ENCODE measurements around the gene ATIC.

DNA sequence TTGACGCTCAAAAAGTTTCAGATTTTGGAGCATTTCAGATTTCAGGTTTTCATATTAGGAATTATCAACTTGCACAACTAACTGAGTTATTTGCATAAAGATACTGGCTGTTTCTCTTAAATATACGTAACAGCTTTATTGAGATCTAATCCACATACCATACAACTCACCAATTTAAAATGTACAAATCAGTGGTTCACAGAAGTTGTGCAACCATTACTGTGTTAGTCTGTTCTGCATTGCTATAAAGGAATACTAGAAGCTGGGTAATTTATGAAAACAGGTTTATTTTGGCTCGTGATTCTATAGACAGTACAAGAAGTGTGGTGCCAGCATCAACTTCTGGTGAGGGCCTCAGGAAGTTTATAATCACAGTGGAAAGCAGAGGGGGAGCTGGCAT lies 8.2 kb downstream of the ATIC start:
- no peak for TF ChIP-seq CTCF (IDR thresholded peaks at IDR 0.05)
- no peak for TF ChIP-seq POLR2A (IDR thresholded peaks at IDR 0.05)
